Measurements from ENCODE around the gene RGS9. TPM values are rescaled to one million over a fixed set of nuclear protein-coding genes. Genes with fewer than 3 reads are reported as not detected.

Gene RGS9
- total and polyA plus RNA-seq, 2 of the 13 experiments (the other 11 are each of a cell fraction or from before 2014, with no cell fraction given) = 0.44 to 0.74 TPM

DNA sequence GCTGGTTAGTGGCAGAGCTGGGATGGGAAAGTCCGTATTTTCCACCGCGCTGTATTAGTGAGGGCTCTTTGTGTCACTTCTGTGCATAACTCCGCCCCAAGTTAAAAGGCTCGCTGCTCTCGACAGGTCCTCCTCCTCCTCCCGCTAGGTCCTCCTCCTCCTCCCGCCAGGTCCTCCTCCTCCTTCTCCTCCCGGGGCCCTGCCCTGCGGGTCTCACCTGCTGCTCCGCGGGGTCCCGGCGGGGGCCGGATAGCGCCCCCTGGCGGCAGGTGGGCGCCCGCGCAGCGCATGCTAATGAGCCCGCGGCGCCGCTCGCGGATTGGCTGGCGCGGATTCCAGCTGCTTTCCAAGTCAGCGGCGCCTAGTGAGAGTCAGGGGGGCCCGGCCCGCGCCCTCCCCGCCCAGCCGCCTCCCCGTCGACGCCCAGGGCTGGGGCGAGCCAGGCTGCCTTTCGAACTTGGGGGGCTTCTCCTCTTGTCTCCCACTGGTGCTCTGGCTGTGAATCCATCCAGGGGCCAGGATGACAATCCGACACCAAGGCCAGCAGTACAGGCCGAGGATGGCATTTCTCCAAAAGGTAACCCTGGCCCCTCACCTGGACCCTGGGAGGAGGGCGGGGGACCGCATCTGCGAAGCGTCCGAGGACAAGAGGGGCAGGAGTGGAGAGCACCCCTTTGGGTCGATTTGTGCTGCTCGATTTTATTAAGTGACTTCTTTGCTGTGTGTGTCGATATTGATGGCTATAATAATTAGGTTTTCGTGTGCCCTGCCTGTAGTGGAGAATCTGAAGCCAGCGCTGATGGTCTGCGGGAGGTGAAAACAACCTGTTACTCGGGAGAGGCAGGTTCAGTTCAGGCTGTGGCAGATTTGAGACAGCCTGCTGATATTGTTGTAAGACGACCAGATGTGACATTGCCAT is at the start of gene RGS9 (continued):
- TF ChIP-seq, protein P1, sequence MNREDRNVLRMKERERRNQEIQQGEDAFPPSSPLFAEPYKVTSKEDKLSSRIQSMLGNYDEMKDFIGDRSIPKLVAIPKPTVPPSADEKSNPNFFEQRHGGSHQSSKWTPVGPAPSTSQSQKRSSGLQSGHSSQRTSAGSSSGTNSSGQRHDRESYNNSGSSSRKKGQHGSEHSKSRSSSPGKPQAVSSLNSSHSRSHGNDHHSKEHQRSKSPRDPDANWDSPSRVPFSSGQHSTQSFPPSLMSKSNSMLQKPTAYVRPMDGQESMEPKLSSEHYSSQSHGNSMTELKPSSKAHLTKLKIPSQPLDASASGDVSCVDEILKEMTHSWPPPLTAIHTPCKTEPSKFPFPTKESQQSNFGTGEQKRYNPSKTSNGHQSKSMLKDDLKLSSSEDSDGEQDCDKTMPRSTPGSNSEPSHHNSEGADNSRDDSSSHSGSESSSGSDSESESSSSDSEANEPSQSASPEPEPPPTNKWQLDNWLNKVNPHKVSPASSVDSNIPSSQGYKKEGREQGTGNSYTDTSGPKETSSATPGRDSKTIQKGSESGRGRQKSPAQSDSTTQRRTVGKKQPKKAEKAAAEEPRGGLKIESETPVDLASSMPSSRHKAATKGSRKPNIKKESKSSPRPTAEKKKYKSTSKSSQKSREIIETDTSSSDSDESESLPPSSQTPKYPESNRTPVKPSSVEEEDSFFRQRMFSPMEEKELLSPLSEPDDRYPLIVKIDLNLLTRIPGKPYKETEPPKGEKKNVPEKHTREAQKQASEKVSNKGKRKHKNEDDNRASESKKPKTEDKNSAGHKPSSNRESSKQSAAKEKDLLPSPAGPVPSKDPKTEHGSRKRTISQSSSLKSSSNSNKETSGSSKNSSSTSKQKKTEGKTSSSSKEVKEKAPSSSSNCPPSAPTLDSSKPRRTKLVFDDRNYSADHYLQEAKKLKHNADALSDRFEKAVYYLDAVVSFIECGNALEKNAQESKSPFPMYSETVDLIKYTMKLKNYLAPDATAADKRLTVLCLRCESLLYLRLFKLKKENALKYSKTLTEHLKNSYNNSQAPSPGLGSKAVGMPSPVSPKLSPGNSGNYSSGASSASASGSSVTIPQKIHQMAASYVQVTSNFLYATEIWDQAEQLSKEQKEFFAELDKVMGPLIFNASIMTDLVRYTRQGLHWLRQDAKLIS (CRISPR knock-in tag; IDR thresholded peaks at IDR 0.05) = no peak
- TF ChIP-seq, protein P2, sequence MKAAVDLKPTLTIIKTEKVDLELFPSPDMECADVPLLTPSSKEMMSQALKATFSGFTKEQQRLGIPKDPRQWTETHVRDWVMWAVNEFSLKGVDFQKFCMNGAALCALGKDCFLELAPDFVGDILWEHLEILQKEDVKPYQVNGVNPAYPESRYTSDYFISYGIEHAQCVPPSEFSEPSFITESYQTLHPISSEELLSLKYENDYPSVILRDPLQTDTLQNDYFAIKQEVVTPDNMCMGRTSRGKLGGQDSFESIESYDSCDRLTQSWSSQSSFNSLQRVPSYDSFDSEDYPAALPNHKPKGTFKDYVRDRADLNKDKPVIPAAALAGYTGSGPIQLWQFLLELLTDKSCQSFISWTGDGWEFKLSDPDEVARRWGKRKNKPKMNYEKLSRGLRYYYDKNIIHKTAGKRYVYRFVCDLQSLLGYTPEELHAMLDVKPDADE (CRISPR knock-in tag; IDR thresholded peaks at IDR 0.05) = no peak
- TF ChIP-seq, protein P3, sequence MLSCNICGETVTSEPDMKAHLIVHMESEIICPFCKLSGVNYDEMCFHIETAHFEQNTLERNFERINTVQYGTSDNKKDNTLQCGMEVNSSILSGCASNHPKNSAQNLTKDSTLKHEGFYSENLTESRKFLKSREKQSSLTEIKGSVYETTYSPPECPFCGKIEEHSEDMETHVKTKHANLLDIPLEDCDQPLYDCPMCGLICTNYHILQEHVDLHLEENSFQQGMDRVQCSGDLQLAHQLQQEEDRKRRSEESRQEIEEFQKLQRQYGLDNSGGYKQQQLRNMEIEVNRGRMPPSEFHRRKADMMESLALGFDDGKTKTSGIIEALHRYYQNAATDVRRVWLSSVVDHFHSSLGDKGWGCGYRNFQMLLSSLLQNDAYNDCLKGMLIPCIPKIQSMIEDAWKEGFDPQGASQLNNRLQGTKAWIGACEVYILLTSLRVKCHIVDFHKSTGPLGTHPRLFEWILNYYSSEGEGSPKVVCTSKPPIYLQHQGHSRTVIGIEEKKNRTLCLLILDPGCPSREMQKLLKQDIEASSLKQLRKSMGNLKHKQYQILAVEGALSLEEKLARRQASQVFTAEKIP (CRISPR knock-in tag; IDR thresholded peaks at IDR 0.05; ENCODE audit: borderline replicate concordance) = no peak
- TF ChIP-seq ZNF460 (CRISPR knock-in tag; IDR thresholded peaks at IDR 0.05; ENCODE audit: borderline replicate concordance) = no peak
- no peak for TF ChIP-seq SP1 (IDR thresholded peaks at IDR 0.05)
- TF ChIP-seq SP1 (CRISPR knock-in tag; IDR thresholded peaks at IDR 0.05) = 0 out of 2 replicates have a peak, but pooled peaks have one; percentile 25
- no peak for TF ChIP-seq ZNF350 (CRISPR knock-in tag; IDR thresholded peaks at IDR 0.05; ENCODE audit: borderline replicate concordance, low read depth)
- TF ChIP-seq ZNF615 (CRISPR knock-in tag; IDR thresholded peaks at IDR 0.05; ENCODE audit: borderline replicate concordance) = no peak
- TF ChIP-seq AGO1 (IDR thresholded peaks at IDR 0.05; ENCODE audit: low read depth, low read length, poor library complexity, severe bottlenecking) = peak; percentile 63
- TF ChIP-seq, protein P4, sequence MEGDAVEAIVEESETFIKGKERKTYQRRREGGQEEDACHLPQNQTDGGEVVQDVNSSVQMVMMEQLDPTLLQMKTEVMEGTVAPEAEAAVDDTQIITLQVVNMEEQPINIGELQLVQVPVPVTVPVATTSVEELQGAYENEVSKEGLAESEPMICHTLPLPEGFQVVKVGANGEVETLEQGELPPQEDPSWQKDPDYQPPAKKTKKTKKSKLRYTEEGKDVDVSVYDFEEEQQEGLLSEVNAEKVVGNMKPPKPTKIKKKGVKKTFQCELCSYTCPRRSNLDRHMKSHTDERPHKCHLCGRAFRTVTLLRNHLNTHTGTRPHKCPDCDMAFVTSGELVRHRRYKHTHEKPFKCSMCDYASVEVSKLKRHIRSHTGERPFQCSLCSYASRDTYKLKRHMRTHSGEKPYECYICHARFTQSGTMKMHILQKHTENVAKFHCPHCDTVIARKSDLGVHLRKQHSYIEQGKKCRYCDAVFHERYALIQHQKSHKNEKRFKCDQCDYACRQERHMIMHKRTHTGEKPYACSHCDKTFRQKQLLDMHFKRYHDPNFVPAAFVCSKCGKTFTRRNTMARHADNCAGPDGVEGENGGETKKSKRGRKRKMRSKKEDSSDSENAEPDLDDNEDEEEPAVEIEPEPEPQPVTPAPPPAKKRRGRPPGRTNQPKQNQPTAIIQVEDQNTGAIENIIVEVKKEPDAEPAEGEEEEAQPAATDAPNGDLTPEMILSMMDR (CRISPR knock-in tag; IDR thresholded peaks at IDR 0.05) = peak; percentile 93
- no peak for TF ChIP-seq ZNF720 (CRISPR knock-in tag; IDR thresholded peaks at IDR 0.05)
- TF ChIP-seq, protein P5, sequence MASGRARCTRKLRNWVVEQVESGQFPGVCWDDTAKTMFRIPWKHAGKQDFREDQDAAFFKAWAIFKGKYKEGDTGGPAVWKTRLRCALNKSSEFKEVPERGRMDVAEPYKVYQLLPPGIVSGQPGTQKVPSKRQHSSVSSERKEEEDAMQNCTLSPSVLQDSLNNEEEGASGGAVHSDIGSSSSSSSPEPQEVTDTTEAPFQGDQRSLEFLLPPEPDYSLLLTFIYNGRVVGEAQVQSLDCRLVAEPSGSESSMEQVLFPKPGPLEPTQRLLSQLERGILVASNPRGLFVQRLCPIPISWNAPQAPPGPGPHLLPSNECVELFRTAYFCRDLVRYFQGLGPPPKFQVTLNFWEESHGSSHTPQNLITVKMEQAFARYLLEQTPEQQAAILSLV (CRISPR knock-in tag; IDR thresholded peaks at IDR 0.05; ENCODE audit: borderline replicate concordance) = 0 out of 2 replicates have a peak, but pooled peaks have one; percentile 35
- no peak for TF ChIP-seq ZNF251 (CRISPR knock-in tag; IDR thresholded peaks at IDR 0.05)
- no peak for TF ChIP-seq ADNP (CRISPR knock-in tag; IDR thresholded peaks at IDR 0.05)
- TF ChIP-seq, protein P6, sequence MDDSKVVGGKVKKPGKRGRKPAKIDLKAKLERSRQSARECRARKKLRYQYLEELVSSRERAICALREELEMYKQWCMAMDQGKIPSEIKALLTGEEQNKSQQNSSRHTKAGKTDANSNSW (CRISPR knock-in tag; IDR thresholded peaks at IDR 0.05; ENCODE audit: borderline replicate concordance) = no peak; the same call in 1 of the 2 replicates
- TF ChIP-seq ZNF598 (CRISPR knock-in tag; IDR thresholded peaks at IDR 0.05; ENCODE audit: borderline replicate concordance) = no peak
- TF ChIP-seq CEBPG (CRISPR knock-in tag; IDR thresholded peaks at IDR 0.05) = no peak
- no peak for TF ChIP-seq SCMH1 (CRISPR knock-in tag; IDR thresholded peaks at IDR 0.05; ENCODE audit: borderline replicate concordance)

All from HepG2 (cell line).